ENCODE results near the gene AATK. TPM values are rescaled to one million over a fixed set of nuclear protein-coding genes. Genes with fewer than 3 reads are reported as not detected.

Gene AATK
- total and polyA plus RNA-seq, 2 of the 13 experiments (the other 11 are each of a cell fraction or from before 2014, with no cell fraction given), result 2.9 to 8.4 TPM

- peak; percentile 96 for TF ChIP-seq SMC3 (IDR thresholded peaks at IDR 0.05; ENCODE audit: low read length)
- TF ChIP-seq SRY (CRISPR knock-in tag; IDR thresholded peaks at IDR 0.05), result no peak
- TF ChIP-seq CHCHD3 (CRISPR knock-in tag; IDR thresholded peaks at IDR 0.05), result no peak; the same call in 1 of the 2 replicates
- TF ChIP-seq ZBTB42 (CRISPR knock-in tag; IDR thresholded peaks at IDR 0.05), result no peak
- TF ChIP-seq KMT2B (CRISPR knock-in tag; IDR thresholded peaks at IDR 0.05), result no peak
- no peak for TF ChIP-seq ZMAT3 (CRISPR knock-in tag; conservative IDR thresholded peaks at IDR 0.05)
- TF ChIP-seq ZNF784 (CRISPR knock-in tag; IDR thresholded peaks at IDR 0.05; ENCODE audit: borderline replicate concordance), result no peak
- TF ChIP-seq ZNF264 (CRISPR knock-in tag; IDR thresholded peaks at IDR 0.05), result no peak
- TF ChIP-seq MNT (IDR thresholded peaks at IDR 0.05), result no peak
- no peak for TF ChIP-seq PRPF4 (IDR thresholded peaks at IDR 0.05; ENCODE audit: low read depth, low read length, poor library complexity, severe bottlenecking)
- no peak for TF ChIP-seq ZNF713 (CRISPR knock-in tag; IDR thresholded peaks at IDR 0.05)
- TF ChIP-seq ZNF775 (CRISPR knock-in tag; IDR thresholded peaks at IDR 0.05; ENCODE audit: borderline replicate concordance), result no peak
- no peak for TF ChIP-seq TCF7 (IDR thresholded peaks at IDR 0.05; ENCODE audit: low read depth)
- no peak for TF ChIP-seq CREM (IDR thresholded peaks at IDR 0.05)
- no peak for TF ChIP-seq CREM (CRISPR knock-in tag; IDR thresholded peaks at IDR 0.05)
- TF ChIP-seq, protein P1, sequence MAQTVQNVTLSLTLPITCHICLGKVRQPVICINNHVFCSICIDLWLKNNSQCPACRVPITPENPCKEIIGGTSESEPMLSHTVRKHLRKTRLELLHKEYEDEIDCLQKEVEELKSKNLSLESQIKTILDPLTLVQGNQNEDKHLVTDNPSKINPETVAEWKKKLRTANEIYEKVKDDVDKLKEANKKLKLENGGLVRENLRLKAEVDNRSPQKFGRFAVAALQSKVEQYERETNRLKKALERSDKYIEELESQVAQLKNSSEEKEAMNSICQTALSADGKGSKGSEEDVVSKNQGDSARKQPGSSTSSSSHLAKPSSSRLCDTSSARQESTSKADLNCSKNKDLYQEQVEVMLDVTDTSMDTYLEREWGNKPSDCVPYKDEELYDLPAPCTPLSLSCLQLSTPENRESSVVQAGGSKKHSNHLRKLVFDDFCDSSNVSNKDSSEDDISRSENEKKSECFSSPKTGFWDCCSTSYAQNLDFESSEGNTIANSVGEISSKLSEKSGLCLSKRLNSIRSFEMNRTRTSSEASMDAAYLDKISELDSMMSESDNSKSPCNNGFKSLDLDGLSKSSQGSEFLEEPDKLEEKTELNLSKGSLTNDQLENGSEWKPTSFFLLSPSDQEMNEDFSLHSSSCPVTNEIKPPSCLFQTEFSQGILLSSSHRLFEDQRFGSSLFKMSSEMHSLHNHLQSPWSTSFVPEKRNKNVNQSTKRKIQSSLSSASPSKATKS (CRISPR knock-in tag; IDR thresholded peaks at IDR 0.05), result no peak
- TF ChIP-seq ARNT (IDR thresholded peaks at IDR 0.05), result no peak
- TF ChIP-seq ZMYM4 (CRISPR knock-in tag; IDR thresholded peaks at IDR 0.05), result peak; percentile 42; the same call in 1 of the 2 replicates
- 0 out of 2 replicates have a peak, but pooled peaks have one; percentile 69 for TF ChIP-seq ZNF124 (CRISPR knock-in tag; IDR thresholded peaks at IDR 0.05)
- no peak for TF ChIP-seq FOXA1 (IDR thresholded peaks at IDR 0.05)
- TF ChIP-seq FOXA1 (CRISPR knock-in tag; IDR thresholded peaks at IDR 0.05), result peak; percentile 61
- no peak for TF ChIP-seq SMARCC2 (IDR thresholded peaks at IDR 0.05)
- TF ChIP-seq ZBTB46 (CRISPR knock-in tag; IDR thresholded peaks at IDR 0.05; ENCODE audit: borderline replicate concordance), result no peak
- no peak for TF ChIP-seq ZZZ3 (CRISPR knock-in tag; IDR thresholded peaks at IDR 0.05; ENCODE audit: borderline replicate concordance)
- TF ChIP-seq ZNF3 (CRISPR knock-in tag; IDR thresholded peaks at IDR 0.05), result no peak
These were observed 23.5 kb downstream of the AATK start (continued) for GRCh38 chr17:81142301-81143199.

Measured in HepG2 (cell line).